Endothelial cell of umbilical vein (primary cell): Measurements from ENCODE around the gene DNAAF2. TPM values are rescaled to one million over a fixed set of nuclear protein-coding genes. Genes with fewer than 3 reads are reported as not detected.

Source experiments
- BruUV-seq: library from RNA; stranded (reverse); fragments of 400-500 nt; replicated peaks from 2 replicates; lab custom pipeline; 2021; lab: Mats Ljungman, UMichigan
- CTCF ChIA-PET: fragments of 300-600, 350-600 bp; sonication (Branson Sonifier 250); formaldehyde crosslinking; loops from one replicate; lab custom pipeline; 2021; ENCODE audit warnings: antibody characterized with exemption, inconsistent platforms; lab: Charles Lee
- POLR2A ChIA-PET: fragments of 300-600, 350-600 bp; sonication (Branson Sonifier 250); formaldehyde crosslinking; loops from one replicate; lab custom pipeline; 2021; ENCODE audit warnings: antibody characterized with exemption, inconsistent platforms; lab: Charles Lee
- DNase-seq: peaks from one replicate; pipeline ENCODE4 v3.0.0-alpha.2; 2011; ENCODE audit warnings: low read depth, low spot score
- FAIRE-seq: peaks from 2 replicates; lab custom pipeline; 2011; peaks lifted over from hg19 to GRCh38; lab: Jason Lieb, UNC
- H2AFZ ChIP-seq: 2 replicates; pipeline ENCODE4 v1.6.0; 2012; ENCODE audit warnings: low read depth, low read length, control low read depth, inconsistent platforms
- H3K27ac ChIP-seq: 2 replicates; pipeline ENCODE4 v1.5.1; 2011; ENCODE audit warnings: low read depth, mild to moderate bottlenecking, control low read depth, low read length, moderate library complexity; ENCODE audit not compliant: insufficient read depth
- H3K27me3 ChIP-seq, 2 experiments: 2 replicates each; pipeline versions ENCODE4 v1.6.0 to v1.6.1; 2011; ENCODE audit warnings: low read length in 2 of 2, mixed read lengths in 1 of 2; ENCODE audit not compliant: control insufficient read depth in 2 of 2, insufficient read depth in 2 of 2
- H3K36me3 ChIP-seq, 2 experiments: 2 replicates in 1 of 2; 3 replicates in 1 of 2; pipeline ENCODE4 v1.5.1; 2011; ENCODE audit warnings: low read length in 2 of 2, mild to moderate bottlenecking in 1 of 2, moderate library complexity in 1 of 2; ENCODE audit not compliant: control insufficient read depth in 2 of 2, insufficient read depth in 2 of 2; ENCODE audit errors: extremely low read depth in 1 of 2
- H3K4me1 ChIP-seq: 3 replicates; pipeline ENCODE4 v1.5.1; 2011; ENCODE audit warnings: mild to moderate bottlenecking, low read length; ENCODE audit not compliant: control insufficient read depth, insufficient read depth; ENCODE audit errors: extremely low read depth
- H3K4me2 ChIP-seq: 2 replicates; pipeline ENCODE4 v1.6.1; 2011; ENCODE audit warnings: low read length, control low read depth, mixed read lengths; ENCODE audit not compliant: insufficient read depth
- H3K4me3 ChIP-seq, 3 experiments: fragments of 200-600 bp in 1 of 3; sonication (generic), shearing (Covaris generic) in 1 of 3; replicated peaks in 1 of 3; 2 replicates each; pipeline ENCODE4 v1.5.1; 2011 to 2016; ENCODE audit warnings: control low read depth in 3 of 3, low read length in 3 of 3, mild to moderate bottlenecking in 2 of 3, inconsistent platforms in 1 of 3, low read depth in 1 of 3, moderate library complexity in 1 of 3; ENCODE audit not compliant: insufficient read depth in 1 of 3
- H3K79me2 ChIP-seq: 2 replicates; pipeline ENCODE4 v1.6.0; 2012; ENCODE audit warnings: low read length, inconsistent platforms; ENCODE audit not compliant: control insufficient read depth, insufficient read depth
- H3K9ac ChIP-seq: replicated peaks from 2 replicates; pipeline ENCODE3; 2011; ENCODE audit warnings: low read length, control low read depth; ENCODE audit not compliant: insufficient read depth; ENCODE audit errors: extremely low read depth
- H3K9me1 ChIP-seq: replicated peaks from 3 replicates; pipeline ENCODE4 v1.6.0; 2011; ENCODE audit warnings: mild to moderate bottlenecking, low read length; ENCODE audit not compliant: control insufficient read depth, insufficient read depth; ENCODE audit errors: extremely low read depth
- H3K9me3 ChIP-seq: replicated peaks from 2 replicates; pipeline ENCODE4 v1.5.1; 2012; ENCODE audit warnings: low read length, inconsistent platforms; ENCODE audit not compliant: control insufficient read depth, insufficient read depth
- H4K20me1 ChIP-seq: replicated peaks from 2 replicates; pipeline ENCODE3; 2011; ENCODE audit warnings: mild to moderate bottlenecking, low read length; ENCODE audit not compliant: control insufficient read depth, insufficient read depth; ENCODE audit errors: extremely low read depth
- EZH2 ChIP-seq: IDR thresholded peaks from 2 replicates; pipeline ENCODE4 v1.6.1; 2012; ENCODE audit warnings: borderline replicate concordance, low read depth, mild to moderate bottlenecking, moderate library complexity, low read length, inconsistent platforms; ENCODE audit not compliant: severe bottlenecking
- FOS ChIP-seq: IDR thresholded peaks from 2 replicates; pipeline ENCODE4 v1.6.1; 2011; ENCODE audit warnings: mild to moderate bottlenecking, low read length, moderate library complexity, borderline replicate concordance; ENCODE audit not compliant: insufficient read depth
- GATA2 ChIP-seq: IDR thresholded peaks from 2 replicates; pipeline ENCODE4 v1.7.0; 2011; ENCODE audit warnings: low read depth, mild to moderate bottlenecking, moderate library complexity, mixed read lengths, low read length; ENCODE audit not compliant: insufficient read length, insufficient read depth
- JUN ChIP-seq: IDR thresholded peaks from 2 replicates; pipeline ENCODE4 v1.6.1; 2011; ENCODE audit warnings: borderline replicate concordance, low read depth; ENCODE audit not compliant: insufficient read length, insufficient read depth
- MYC ChIP-seq: IDR thresholded peaks from one replicate; pipeline ENCODE4 v1.6.1; 2011; ENCODE audit warnings: mild to moderate bottlenecking, low read depth, low read length
- POLR2A ChIP-seq: IDR thresholded peaks from 2 replicates; pipeline ENCODE4 v1.6.1; 2012; ENCODE audit warnings: low read depth, mild to moderate bottlenecking, control low read depth, low read length
- POLR2AphosphoS5 ChIP-seq: IDR thresholded peaks from 2 replicates; pipeline ENCODE4 v1.6.1; 2012; ENCODE audit warnings: low read depth, mild to moderate bottlenecking, control low read depth, low read length, moderate library complexity; ENCODE audit not compliant: insufficient read depth
- dilution Hi-C: fragments of 300-500 bp; cut with MboI; formaldehyde crosslinking; loops from one replicate; pipeline ENCODE4 v1.15.0; 2019; ENCODE audit warnings: low sequenced_read_pairs; ENCODE audit not compliant: extremely low pct_ligation_motif_present
- intact Hi-C: fragments of 100-400 bp; cut with micrococcal nuclease; formaldehyde crosslinking; loops from one replicate; pipeline ENCODE4 v1.10.0; 2022
- polyA plus RNA-seq, 4 experiments: library from polyadenylated mRNA; depleted of rRNA in 3 of 4; stranded (reverse) in 3 of 4; unstranded in 1 of 4; fragments of >200 nt; gene quantifications; 2 replicates each; pipeline versions ENCODE4 v1.2.1 to v1.2.3, GENCODE V29; 2011 to 2012; ENCODE audit warnings: missing spikeins in 1 of 4
- total RNA-seq: library from RNA; stranded (reverse); gene quantifications from 2 replicates; pipeline ENCODE4 v1.2.3, GENCODE V29; 2021
- TF ChIP-seq, protein P1 (sequence below), 2 donors: IDR thresholded peaks; 1 replicate in 1 of 2; 2 replicates in 1 of 2; pipeline ENCODE4 v1.5.1; 2011; ENCODE audit warnings: low read length in 2 of 2, mild to moderate bottlenecking in 2 of 2, moderate library complexity in 2 of 2, control low read depth in 1 of 2, inconsistent platforms in 1 of 2, low read depth in 1 of 2; ENCODE audit not compliant: insufficient read depth in 1 of 2; ENCODE audit errors: extremely low read depth in 1 of 2
- TF ChIP-seq, protein P2 (sequence below): IDR thresholded peaks from 2 replicates; pipeline ENCODE4 v1.6.1; 2011; ENCODE audit not compliant: insufficient read depth, insufficient read length

DNAAF2 gene
- total and polyA plus RNA-seq, 2 donors (not counting 3 experiments of a cell fraction or from before 2014, with no cell fraction given) = 3.0 to 5.7 TPM

- no peaks in the 10 kb centered on the region for H3K79me2 ChIP-seq
- H3K9me3 ChIP-seq = no peaks in the 10 kb centered on the region
- H4K20me1 ChIP-seq = no peaks in the 10 kb centered on the region
- no peaks in the 10 kb centered on the region for H3K27me3 ChIP-seq
- no peak overlapping the region for H3K4me3 ChIP-seq
- H3K4me1 ChIP-seq = no peaks in the 10 kb centered on the region
- ChIA-PET CTCF (interaction anchor here (1.3 kb wide), 1 partner anchor 19 kb away, joined by 3 read pairs; no protein-coding TSS in a partner anchor), POLR2A (no interaction called here)
- no peak for DNase-seq
- no peak for FAIRE-seq
- no peak for TF ChIP-seq EZH2
- TF ChIP-seq FOS = no peak
- no peak for TF ChIP-seq JUN
- TF ChIP-seq, protein P1, sequence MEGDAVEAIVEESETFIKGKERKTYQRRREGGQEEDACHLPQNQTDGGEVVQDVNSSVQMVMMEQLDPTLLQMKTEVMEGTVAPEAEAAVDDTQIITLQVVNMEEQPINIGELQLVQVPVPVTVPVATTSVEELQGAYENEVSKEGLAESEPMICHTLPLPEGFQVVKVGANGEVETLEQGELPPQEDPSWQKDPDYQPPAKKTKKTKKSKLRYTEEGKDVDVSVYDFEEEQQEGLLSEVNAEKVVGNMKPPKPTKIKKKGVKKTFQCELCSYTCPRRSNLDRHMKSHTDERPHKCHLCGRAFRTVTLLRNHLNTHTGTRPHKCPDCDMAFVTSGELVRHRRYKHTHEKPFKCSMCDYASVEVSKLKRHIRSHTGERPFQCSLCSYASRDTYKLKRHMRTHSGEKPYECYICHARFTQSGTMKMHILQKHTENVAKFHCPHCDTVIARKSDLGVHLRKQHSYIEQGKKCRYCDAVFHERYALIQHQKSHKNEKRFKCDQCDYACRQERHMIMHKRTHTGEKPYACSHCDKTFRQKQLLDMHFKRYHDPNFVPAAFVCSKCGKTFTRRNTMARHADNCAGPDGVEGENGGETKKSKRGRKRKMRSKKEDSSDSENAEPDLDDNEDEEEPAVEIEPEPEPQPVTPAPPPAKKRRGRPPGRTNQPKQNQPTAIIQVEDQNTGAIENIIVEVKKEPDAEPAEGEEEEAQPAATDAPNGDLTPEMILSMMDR (IDR thresholded peaks at IDR 0.05; ENCODE audit: extremely low read depth in 1 of 2, insufficient read depth in 1 of 2, low read depth in 1 of 2, low read length in 2 of 2) = no peak
- TF ChIP-seq POLR2A = no peak
- TF ChIP-seq GATA2 = no peak
- TF ChIP-seq, protein P2, sequence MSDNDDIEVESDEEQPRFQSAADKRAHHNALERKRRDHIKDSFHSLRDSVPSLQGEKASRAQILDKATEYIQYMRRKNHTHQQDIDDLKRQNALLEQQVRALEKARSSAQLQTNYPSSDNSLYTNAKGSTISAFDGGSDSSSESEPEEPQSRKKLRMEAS = no peak
- no peak for TF ChIP-seq MYC
- no peak for TF ChIP-seq POLR2AphosphoS5
- dilution Hi-C loops (no loop called here), intact Hi-C loops (no loop called here)
- H3K4me2 ChIP-seq = no peak overlapping the region
- H2AFZ ChIP-seq = no peak overlapping the region
- H3K27ac ChIP-seq = no peak overlapping the region
- H3K9me1 ChIP-seq = no peaks in the 10 kb centered on the region
- H3K9ac ChIP-seq = no peak overlapping the region
- BruUV-seq = no TSS peak
- no peaks in the 10 kb centered on the region for H3K36me3 ChIP-seq
These were observed 18.5 kb upstream of the DNAAF2 start for GRCh38 chr14:49653508-49653907.
